GM10266 (cell line): ENCODE measurements around the gene ANTXR2.

Source experiments
- DNase-seq: peaks from one replicate; pipeline ENCODE4 v3.0.0; 2012; ENCODE audit errors: extremely low spot score
- CTCF ChIP-seq: IDR thresholded peaks from 2 replicates; pipeline ENCODE4 v1.5.1; 2012; ENCODE audit warnings: mild to moderate bottlenecking, low read depth; ENCODE audit not compliant: control insufficient read depth, insufficient read depth; ENCODE audit errors: missing control alignments

The ANTXR2 gene

GRCh38 chr4:79922011-79922410 is 151.0 kb downstream of the ANTXR2 start:
- no peak for TF ChIP-seq CTCF
- no peak for DNase-seq

- no peak for DNase-seq
- no peak for TF ChIP-seq CTCF
Observed at GRCh38 chr4:79920163-79920853, 152.7 kb downstream of the ANTXR2 start.

- TF ChIP-seq CTCF, result no peak
- DNase-seq, result no peak
Observed at GRCh38 chr4:79918292-79918691, 154.7 kb downstream of the ANTXR2 start.

- TF ChIP-seq CTCF, result peak; percentile 68
- DNase-seq, result peak; percentile 29
Observed at GRCh38 chr4:79917246-79917645, 155.8 kb downstream of the ANTXR2 start.

GRCh38 chr4:79915246-79915645 is 157.8 kb downstream of the ANTXR2 start:
- no peak for TF ChIP-seq CTCF
- DNase-seq, result no peak

GRCh38 chr4:79913581-79913980 is 159.4 kb downstream of the ANTXR2 start:
- TF ChIP-seq CTCF, result no peak
- no peak for DNase-seq

GRCh38 chr4:79907001-79907400 is 166.0 kb downstream of the ANTXR2 start:
- no peak for TF ChIP-seq CTCF
- no peak for DNase-seq
